ENCODE data around the gene QRICH2. TPM values are rescaled to one million over a fixed set of nuclear protein-coding genes. Genes with fewer than 3 reads are reported as not detected.

QRICH2 gene
- total and polyA plus RNA-seq, 9 of the 15 experiments (the other 6 are each of a cell fraction or from before 2014, with no cell fraction given), result 0.03 to 1.6 (median 0.81) TPM

- Histone ChIP-seq H3K27ac (ENCODE audit: extremely low read depth, low read depth, low read length) (peak overlapping the region; percentile 55; the same call in 2 of the 3 replicates), H3K9me3 (replicated peaks; ENCODE audit: control insufficient read depth, insufficient read depth, low read depth, low read length) (no peaks in the 10 kb centered on the region), H3K9ac (ENCODE audit: insufficient read depth in 1 of 2, low read depth in 2 of 2, low read length in 2 of 2) (peak overlapping the region in 1 of 2 experiments; percentile 6; a peak in 2 of 4 replicates), H3K79me2 (ENCODE audit: control insufficient read depth, insufficient read depth, low read length) (peaks cover 16% of the 10 kb centered on the region), H3K4me2 (ENCODE audit: insufficient read depth, low read length) (no peak overlapping the region), H3K27me3 (ENCODE audit: control insufficient read depth in 2 of 2, insufficient read depth in 2 of 2, low read length in 2 of 2) (no peaks in the 10 kb centered on the region), H3K4me3 (no peak overlapping the region), H4K20me1 (replicated peaks; ENCODE audit: control insufficient read depth, insufficient read depth, low read length) (no peaks in the 10 kb centered on the region), H3K36me3 (ENCODE audit: control insufficient read depth, insufficient read depth, low read length) (peaks cover 21% of the 10 kb centered on the region), H3K4me1 (replicated peaks in 1 of 2; ENCODE audit: control insufficient read depth in 2 of 2, insufficient read depth in 2 of 2, low read length in 2 of 2) (peaks cover 23 to 95% of the 10 kb centered on the region in 2 experiments), H3K9me1 (ENCODE audit: control insufficient read depth, insufficient read depth, low read length) (no peaks in the 10 kb centered on the region), H2AFZ (ENCODE audit: low read depth, low read length) (peak overlapping the region; percentile 67)
- intact Hi-C loops (cut with micrococcal nuclease) (no loop called here), in situ Hi-C loops (cut with MboI) (no loop called here)
- ChIA-PET POLR2A (interaction anchor here (0.5 to 10.6 kb wide), 30 partner anchors 7 to 271 kb away, joined by 3 to 227 read pairs (median 4); partner anchors contain the start of genes RNF157 and UBALD2), CTCF (ENCODE audit: low intra/inter-chr PET ratio) (no interaction called here)
- FAIRE-seq, result no peak
- WGBS (ENCODE audit: insufficient coverage, low coverage, missing lambda C conversion rate), result 66% methylated on average over 21 of the region's 21 CpGs
- no peak for ATAC-seq
- no TSS peak for BruUV-seq (replicated peaks)
- DNase-seq (ENCODE audit: extremely low read depth in 1 of 4, low spot score in 3 of 4), result no peak
- TF ChIP-seq NRF1 (conservative IDR thresholded peaks at IDR 0.05 in 1 of 2, IDR thresholded peaks at IDR 0.05 in 1 of 2), result no peak
- TF ChIP-seq TFAP4 (CRISPR knock-in tag; IDR thresholded peaks at IDR 0.05; ENCODE audit: borderline replicate concordance), result peak; percentile 29; the same call in 1 of the 2 replicates
- 0 out of 2 replicates have a peak, but pooled peaks have one; percentile 5 for TF ChIP-seq ZNF282 (CRISPR knock-in tag; IDR thresholded peaks at IDR 0.05)
- TF ChIP-seq ZFP36 (IDR thresholded peaks at IDR 0.05; ENCODE audit: low read depth, low read length, partially characterized antibody), result peak; percentile 88
- no peak for TF ChIP-seq MXI1 (IDR thresholded peaks at IDR 0.05; ENCODE audit: low read depth, low read length)
- TF ChIP-seq ETV1 (tag; conservative IDR thresholded peaks at IDR 0.05; ENCODE audit: low read depth), result peak; percentile 46; the same call in 1 of the 2 replicates
- TF ChIP-seq CBX3 (IDR thresholded peaks at IDR 0.05; ENCODE audit: borderline replicate concordance in 1 of 2, low read length in 2 of 2), result peak in 1 of 2 experiments; percentile 10; a peak in 1 of 3 replicates
- peak; percentile 37; the same call in 1 of the 2 replicates for TF ChIP-seq CEBPG (CRISPR knock-in tag; IDR thresholded peaks at IDR 0.05)
- no peak for TF ChIP-seq CEBPG (tag; conservative IDR thresholded peaks at IDR 0.05 in 1 of 2, IDR thresholded peaks at IDR 0.05 in 1 of 2)
- no peak for TF ChIP-seq ZKSCAN3 (CRISPR knock-in tag; IDR thresholded peaks at IDR 0.05)
- TF ChIP-seq BCOR (IDR thresholded peaks at IDR 0.05), result peak; percentile 56
- TF ChIP-seq BRD9 (IDR thresholded peaks at IDR 0.05; ENCODE audit: low read depth, partially characterized antibody), result peak; percentile 96
- TF ChIP-seq NFIC (IDR thresholded peaks at IDR 0.05), result no peak
- TF ChIP-seq TGIF2 (CRISPR knock-in tag; IDR thresholded peaks at IDR 0.05), result peak; percentile 49; the same call in 1 of the 2 replicates
- TF ChIP-seq KDM1A (IDR thresholded peaks at IDR 0.05), result peak in 1 of 2 experiments; percentile 43; a peak in 2 of 4 replicates
- TF ChIP-seq XRCC5 (IDR thresholded peaks at IDR 0.05; ENCODE audit: low read depth, low read length), result 0 out of 2 replicates have a peak, but pooled peaks have one; percentile 1
- TF ChIP-seq ZBTB7A (IDR thresholded peaks at IDR 0.05; ENCODE audit: borderline replicate concordance, control insufficient read depth, low read depth, low read length), result peak; percentile 50
- TF ChIP-seq ZBTB33 (CRISPR knock-in tag; IDR thresholded peaks at IDR 0.05), result 0 out of 2 replicates have a peak, but pooled peaks have one; percentile 33
Measured at GRCh38 chr17:76274112-76274956, 33.7 kb downstream of the QRICH2 start.

Measured in K562 (cell line).